SW480 (cell line): ENCODE results near the gene CITED4.
A peak's percentile ranks its signal among the peaks of the same experiment; 100 is the strongest.
"Not testable (repeated sequence)": the region's sequence is repeated elsewhere in the genome, so short reads cannot be mapped to it uniquely, and the experiment has no call there.

ENCODE experiments used
- DNase-seq: peaks from one replicate; pipeline ENCODE4 v3.0.0-alpha.2; 2016; ENCODE audit warnings: low spot score

CITED4 gene, protein sequence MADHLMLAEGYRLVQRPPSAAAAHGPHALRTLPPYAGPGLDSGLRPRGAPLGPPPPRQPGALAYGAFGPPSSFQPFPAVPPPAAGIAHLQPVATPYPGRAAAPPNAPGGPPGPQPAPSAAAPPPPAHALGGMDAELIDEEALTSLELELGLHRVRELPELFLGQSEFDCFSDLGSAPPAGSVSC

DNA sequence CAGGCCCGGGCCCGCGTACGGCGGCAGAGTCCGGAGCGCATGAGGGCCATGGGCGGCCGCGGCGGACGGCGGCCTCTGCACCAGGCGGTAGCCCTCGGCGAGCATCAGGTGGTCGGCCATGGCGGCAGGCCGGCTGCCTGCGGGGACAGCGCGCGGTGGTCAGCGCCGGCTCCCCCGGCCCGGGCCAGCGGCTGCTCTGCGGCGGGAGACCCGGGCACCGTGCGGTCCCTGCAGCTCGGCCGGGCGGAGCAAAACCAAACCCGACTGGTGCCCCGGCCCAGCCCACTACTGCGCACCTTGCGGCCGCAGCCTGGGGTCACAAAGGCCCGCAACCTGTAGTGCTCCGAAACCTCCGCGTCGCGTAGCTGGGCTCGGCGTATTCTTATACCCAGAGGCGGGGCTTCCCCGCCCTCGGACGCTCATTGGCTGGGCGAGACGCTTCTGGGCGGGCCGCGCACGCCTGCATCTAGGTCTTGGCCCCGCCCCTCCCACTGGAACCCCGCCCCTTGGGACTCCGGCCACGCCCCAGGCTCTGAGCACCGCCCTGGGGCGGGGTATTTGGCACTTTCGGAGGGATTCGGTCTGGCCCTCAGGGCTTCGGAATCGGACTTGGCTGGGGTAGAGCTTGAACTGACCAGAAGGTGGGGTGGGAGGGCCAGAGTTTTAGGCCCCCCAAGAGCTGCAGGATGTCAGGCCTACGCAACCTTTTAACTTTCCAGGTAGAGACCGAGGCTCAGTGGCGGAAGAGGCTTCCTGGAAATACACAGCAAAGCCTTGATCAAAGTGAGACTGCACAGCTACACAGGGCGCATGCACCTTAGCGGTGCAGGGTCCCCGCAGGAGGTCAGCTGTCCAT is at the start of gene CITED4:
Gene CITED4 (minus strand): TSS at position 356 of the 856 bp plus-strand sequence. CDS start 236 bp downstream, at position 120.
- DNase-seq, result peak; percentile 87

DNA sequence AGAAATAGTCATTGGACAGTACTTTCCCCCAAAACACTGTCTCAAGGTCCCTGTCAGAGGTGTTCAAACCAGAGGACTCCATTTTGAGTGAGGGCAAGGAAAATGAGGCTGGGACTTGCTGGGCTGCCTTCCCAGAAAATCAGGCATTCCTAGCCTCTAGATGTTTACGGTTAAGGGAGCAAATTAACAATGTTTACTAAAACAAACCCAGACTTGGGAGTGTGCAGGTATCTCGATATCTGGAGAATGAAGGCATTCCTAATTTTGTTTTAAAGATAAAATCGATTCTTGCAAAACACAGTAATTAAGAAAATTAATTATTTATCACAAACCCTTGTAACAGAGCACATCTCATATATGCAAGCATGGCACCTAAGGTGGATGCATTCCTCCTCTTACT is 48.9 kb upstream of the CITED4 start:
- DNase-seq, result no peak

DNA sequence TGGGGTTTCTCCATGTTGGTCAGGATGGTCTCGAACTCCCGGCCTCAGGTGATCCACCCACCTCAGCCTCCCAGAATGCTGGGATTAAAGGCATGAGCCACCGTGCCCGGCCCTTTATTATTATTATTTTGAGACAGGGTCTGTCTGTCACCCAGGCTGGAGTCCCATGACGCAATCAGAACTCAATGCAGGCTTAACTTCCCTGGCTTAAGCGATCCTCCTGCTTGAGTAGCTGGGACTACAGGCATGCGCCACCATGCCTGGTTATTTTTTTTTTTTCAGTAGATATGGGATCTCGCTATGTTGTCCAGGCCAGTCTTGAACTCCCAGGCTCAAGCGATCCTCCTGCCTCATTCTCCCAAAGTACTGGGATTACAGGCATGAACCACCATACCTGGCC is 47.1 kb upstream of the CITED4 start:
- DNase-seq, result no peak

DNA sequence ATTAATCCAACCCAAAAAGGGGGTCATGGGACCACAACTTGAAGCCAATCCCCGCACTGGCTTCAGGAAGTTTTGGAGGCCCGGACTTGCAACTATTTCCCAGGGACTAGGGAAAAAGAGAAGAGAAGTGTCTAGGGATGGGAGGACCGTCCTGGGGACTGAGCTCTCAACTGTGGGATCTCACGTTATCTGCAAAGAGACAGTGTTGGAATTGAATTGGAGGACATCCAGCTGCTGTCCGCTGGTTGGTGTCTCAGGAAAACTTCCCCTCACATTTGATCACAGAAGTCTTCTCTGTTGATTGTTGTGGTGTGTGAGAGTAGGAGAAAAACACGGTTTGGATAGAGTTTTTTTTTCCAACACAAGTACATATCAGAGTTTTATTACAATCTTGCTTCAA is 46.2 kb upstream of the CITED4 start:
- DNase-seq, result no peak

DNA sequence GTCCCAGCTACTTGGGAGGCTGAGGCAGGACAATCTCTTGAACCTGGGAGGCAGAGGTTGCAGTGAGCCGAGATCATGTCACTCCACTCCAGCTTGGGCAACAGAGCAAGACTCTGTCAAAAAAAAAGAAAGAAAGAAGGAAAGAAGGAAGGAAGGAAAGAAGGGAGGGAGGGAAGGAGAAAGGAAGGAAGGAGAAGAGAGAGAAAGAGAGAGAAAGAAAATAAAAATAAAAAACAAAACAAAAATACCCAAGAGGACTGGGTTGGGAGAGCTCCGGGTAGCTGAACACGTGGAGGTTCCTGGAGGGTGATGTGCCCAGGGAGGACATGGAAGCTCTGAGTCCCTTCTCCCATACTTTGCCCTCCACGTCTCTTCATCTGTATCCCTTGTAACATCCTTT is 45.7 kb upstream of the CITED4 start:
- DNase-seq, result no peak

DNA sequence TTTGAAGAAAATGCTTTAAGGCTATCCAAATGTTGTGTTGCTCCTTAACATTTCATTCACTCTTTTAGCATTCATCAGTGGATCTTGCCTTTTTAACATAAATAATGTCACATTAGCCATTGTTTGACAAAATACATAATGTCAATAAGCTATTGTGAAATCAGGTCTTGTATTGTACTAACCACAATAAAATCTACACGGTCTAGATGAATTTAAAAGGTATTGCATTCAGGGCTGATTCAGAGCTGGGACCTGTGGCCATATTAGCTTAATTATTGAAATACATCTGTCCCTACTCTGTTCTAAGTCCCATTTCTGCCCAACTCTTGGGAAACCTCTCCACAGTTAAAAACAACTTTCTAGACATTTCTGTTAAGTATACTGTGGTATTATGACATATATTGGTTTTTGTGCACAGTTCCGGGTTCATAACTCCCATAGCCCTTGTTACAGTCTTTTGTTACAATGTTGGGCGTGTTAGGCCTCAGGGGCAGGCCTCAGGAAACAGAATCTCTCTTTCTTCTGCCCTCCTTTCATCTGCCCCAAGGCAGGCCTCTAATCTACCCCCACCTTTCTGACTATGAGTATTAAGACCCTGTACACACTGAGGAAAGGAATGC is 44.7 kb upstream of the CITED4 start:
- no peak for DNase-seq

DNA sequence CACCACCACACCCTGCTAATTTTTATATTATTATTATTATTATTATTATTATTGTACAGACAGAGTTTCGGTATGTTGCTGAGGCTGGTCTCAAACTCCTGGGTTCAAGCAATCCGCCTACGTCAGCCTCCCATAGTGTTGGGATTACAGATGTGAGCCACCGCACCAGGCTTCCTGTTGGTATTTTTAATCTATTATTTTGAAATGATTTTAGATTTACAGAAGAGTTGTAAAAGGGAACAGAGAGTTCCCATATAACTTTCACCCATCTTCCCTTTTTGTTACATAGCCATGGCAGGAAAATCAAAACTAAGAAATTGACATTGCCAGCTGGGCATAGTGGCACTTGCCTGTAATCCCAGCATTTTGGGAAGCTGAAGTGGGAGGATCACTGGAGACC is 42.9 kb upstream of the CITED4 start:
- DNase-seq, result no peak

DNA sequence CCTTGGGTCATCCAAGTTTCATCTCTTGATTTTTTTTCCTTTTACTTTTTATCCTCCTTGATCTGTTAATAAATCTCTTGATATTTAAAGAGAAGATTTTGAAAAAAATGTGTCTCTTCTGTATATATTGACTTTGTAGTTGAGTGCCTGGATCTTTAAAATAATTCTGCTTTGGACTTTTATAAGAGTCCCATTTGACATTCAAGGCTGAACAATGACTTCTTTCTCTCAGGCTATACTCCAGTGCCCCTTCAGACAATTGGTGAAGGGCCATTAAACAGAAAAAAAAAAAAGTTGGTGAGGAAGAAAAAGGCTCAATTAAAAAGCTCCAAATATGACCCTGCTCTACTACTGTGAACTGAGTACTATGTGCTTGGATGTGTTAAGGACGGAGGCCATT is 40.9 kb upstream of the CITED4 start:
- DNase-seq, result no peak

DNA sequence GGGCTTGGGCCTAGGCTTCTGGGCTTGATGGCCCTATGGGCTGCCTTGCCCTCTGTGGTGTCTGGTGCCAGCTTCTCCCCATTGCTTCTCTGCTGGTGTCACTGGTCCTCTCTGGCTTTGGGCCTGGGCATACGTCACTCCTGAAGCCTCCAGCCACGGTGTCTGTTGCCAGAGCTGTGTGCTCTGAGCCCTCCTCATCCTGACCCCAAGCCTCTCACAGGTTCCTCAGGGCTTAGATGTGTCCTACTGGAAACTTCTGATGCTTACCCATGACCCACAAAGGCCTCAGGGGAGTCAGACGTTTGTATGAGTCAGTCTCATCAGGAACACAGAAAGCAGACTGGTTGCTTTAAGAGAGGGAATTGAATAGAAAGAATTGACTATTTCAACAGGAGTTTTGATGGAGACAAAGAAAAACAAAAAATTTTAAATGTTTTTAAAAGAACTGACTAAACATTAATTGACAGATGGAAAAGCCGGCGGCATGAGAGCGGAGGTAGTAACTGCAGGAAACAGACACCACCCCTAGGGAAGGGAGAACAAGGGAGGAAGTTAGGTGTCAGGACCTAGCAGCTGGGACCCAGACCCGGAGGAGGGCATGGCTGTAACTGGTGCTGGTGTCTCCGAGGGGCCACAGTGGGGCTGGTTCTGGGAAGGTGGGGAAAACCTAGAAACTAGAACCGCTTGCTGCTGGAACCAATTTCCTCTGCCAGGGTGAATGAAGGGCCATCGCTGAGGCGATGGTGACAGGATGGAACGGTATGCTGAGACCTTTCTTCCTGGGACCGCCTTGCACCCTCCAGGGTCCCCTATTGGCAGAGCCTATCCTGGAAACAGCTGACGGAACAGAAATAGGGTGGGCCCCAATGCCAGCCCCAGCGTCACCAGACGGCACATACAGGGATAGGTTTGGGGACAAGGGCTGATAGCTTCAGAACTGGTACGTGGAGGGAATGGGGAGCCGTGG is 40.0 kb upstream of the CITED4 start:
- no peak for DNase-seq

DNA sequence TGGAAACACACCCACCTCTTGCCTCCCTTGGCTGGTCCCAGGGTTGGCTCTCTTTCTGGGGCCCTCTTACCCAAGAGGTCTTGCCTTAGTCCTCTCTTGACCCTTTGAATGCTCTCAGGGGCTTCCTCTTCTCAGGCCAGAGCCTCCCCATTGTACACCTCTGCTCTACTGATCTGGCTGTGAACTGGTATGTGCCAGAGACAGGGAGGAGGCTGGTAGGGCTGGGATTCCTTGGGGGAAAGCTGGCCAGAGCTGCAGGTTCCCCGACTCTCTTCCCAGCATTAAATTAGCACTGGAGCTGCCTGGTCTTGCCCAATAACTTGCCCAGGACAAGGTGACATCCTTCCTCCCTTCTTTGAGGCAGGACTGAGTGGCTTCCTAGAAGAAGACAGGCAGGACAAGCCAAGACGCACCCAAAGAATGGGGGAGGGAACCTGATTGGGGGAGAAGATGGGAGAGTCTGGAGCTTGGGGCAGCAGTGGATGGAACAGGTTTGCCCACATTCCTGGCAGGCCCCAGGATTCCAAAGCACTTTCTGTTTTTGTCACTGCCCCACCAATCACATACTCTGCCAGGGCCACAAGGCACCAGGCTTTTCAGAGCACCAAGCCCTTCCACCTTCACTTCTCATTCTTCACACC is 37.2 kb upstream of the CITED4 start:
- DNase-seq, result no peak

DNA sequence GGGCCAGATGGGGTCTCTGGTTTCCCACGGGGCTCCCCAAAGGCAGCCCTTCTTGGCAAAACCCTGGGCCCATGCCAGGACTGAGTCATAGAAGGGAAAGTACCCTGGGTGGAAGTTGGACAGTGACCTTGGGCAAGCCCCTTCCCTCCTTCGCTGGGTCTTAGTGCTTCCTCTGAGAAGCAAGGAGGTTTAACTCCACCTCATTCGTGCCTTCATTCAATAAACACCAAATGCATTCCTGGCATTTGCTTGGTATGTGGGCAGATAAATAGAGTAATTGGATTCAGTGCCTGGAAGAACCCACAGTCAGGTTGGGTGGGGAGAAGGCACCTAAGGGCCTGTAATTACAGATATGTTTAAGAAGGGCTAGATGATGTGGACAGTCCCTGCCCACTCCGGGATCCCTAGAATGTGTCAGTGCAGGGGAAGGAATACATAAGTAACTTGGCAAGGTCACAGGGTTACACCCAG is 36.3 kb upstream of the CITED4 start:
- peak; percentile 17 for DNase-seq

DNA sequence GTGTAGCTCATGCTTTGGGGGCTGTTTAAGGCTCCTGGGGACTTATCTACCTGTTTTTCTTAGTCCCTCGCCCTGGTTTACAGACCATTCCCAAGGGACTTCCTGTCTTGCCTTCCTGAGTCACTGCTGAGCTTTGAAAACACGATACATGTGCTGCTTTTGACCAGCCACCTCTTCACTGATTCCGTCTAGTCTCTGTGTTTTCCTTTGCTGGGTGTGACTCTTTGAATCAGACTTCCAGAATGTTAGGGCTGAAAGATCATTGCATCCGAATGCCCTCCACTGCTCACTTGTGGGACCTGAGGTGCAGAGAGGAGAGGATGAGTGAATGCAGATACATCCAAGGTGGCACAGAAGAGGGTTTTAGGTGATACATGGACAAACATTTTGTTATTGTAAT is 35.4 kb upstream of the CITED4 start:
- DNase-seq, result no peak

DNA sequence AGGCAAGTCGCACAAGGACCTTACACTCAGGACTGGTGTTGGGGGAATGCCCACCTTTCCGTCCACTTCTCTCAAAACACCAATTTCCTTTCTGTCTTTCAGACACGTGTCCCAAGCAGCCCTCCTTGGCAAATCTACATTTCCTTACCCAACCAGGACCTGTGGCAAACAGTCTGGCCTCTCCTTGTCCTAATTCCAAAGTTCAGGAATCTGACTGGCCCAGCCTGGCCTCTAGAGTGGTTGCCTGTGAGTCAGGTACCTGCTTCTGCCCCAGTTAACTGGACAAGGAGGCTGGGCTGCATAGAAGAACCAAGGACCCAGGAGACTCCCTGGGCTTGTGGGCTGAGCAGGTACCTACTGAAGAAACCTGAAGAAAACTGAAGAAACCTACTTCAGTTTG is 34.3 kb upstream of the CITED4 start:
- DNase-seq, result no peak

DNA sequence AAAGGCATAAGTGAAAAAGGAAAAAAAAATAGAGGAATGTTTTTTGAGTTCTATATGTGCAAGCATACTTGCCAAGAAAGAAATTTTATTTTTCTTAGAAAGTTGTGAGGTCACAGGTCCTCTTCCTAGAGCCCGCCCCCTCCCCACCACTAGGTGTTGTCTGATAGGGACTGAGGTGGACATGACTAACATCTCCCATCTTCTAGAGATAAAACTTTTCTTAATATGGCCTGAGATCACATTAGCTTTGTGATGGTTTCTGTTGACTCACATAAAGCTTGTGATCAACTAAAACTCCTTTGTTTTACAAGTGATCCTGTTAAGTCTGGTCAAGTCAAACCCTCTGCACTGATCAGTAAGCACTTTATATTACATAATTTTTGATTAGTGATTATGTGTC is 33.4 kb upstream of the CITED4 start:
- DNase-seq, result no peak

DNA sequence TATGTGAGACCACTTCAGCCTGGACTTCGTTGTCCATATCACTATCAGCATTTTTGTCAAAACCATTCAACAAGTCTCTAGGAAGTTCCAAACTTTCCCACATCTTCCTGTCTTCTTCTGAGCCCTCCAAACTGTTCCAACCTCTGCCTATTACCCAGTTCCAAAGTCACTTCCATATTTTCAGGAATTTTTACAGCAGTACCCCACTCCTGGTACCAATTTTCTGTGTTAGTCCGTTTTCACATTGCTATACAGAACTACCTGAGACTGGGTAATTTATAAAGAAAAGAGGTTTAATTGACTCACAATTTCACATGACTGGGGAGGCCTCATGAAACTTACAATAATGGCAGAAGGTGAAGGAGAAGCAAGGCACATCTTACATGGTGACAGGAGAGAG is 32.7 kb upstream of the CITED4 start:
- not testable (repeated sequence) for DNase-seq

DNA sequence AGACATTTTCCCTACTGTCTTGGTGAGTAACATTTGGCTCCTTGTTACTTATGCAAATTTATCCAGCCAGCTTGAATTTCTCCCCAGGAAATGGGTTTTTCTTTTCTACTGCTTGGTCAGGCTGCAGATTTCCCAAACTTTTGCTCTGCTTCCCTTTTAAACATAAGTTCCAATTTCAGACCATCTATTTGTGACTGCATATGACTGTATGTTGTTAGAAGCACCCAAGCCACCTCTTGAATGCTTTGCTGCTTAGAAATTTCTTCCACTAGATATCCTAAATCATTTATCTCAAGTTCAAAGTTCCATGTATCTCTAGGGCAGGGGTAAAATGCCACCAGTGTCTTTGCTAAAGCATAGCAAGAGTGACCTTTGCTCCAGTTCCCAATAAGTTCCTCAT is 32.3 kb upstream of the CITED4 start:
- no peak for DNase-seq

DNA sequence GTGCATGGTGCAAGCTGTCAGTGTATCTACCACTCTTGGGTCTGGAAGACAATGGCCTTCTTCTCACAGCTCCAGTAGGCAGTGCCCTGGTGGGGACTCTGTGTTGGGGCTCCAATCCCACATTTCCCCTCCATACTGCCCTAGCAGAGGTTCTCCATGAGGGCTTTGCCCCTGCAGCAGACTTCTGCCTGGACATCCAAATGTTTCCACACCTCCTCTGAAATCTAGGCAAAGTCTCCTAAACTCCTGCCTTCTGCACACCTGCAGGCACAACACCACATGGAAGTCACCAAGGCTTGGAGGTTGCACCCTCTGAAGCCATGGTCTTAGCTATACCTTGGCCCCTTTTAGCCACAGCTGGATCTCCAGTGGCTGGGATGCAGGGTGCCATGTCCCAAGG is 31.8 kb upstream of the CITED4 start:
- no peak for DNase-seq

DNA sequence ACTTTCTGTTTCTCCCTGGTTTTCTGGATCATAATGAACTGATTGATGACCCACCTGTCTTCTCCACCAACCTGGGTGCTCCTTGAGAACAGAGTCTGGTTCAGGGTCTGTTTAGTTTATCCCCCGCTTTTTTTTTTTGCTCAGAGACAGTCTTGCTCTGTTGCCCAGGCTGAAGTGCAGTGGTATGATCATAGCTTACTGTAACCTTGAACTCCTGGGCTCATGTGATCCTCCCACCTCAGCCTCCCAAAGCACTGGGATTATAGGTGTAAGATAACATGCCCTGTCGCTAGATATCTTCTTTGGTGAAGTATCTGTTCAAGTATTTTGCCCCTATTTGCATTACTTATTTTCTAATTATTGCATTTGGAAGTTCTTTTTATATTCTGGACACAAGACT is 30.2 kb upstream of the CITED4 start:
- no peak for DNase-seq

DNA sequence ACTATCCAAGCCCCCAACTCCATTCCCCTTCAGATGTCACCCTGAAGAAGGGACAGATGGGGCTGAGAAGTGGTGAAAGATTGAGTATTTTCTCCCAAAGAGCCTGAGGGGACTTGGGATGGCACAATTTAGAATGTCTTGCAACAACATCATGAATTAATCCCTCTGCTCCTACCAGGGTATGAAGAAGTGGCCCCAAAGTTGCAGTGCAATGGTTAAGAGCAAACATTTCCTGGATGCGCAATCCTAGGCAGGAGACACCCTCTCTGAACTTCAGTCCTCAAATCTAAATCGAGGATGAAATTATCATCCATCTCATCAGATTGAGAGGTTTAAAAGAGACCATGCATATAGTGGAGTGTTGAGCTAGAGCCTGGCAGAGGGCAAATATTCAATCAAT is 28.6 kb upstream of the CITED4 start:
- DNase-seq, result no peak

DNA sequence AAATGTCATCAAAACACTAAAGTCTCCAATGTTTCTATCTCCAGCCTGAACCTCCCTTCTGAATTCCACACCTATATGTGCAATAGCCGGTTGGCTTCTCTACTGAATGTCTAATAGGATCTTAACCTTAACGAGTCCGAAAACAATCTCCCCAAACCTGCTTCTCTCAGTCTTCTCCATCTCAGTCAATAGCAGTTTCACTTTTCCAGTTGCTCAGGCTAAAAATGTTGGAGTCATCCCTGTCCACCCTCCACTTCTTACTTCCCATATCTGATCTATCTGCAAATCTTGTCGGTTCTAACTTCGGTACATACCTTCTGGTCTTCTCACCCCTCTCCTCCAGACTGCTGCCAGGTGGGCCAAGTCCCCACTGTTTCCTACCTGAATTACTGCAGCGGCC is 25.5 kb upstream of the CITED4 start:
- DNase-seq, result no peak

DNA sequence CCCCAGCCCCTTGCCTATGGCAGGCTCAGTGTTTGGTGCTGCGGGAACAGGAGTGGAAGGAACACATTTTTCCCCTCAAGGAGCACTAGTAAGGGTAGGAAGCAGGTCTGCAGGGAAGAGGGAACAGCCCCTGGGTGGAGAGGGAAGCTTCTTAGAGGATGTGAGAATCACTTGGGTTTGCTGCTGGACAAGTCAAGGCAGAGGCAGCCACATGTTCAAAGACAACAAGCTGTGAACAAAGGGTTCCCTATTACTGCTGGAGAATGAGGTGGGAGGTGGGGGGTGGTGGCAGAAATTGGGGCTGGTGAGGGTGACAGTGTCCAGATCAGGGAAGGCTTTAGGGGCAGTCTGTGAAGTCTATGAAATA is 24.8 kb upstream of the CITED4 start:
- DNase-seq, result no peak
